Measurements from ENCODE around the gene CDKAL1. TPM values are rescaled to one million over a fixed set of nuclear protein-coding genes. Genes with fewer than 3 reads are reported as not detected.

Gene CDKAL1
- total and polyA plus RNA-seq, 4 donors: 2.0 to 12.9 (median 6.7) TPM

- H3K4me3 ChIP-seq (ENCODE audit: low read depth in 1 of 3, low read length in 3 of 3): no peak overlapping the region
- no peak overlapping the region for H3K9ac ChIP-seq (ENCODE audit: low read depth in 1 of 2, low read length in 2 of 2)
- TF ChIP-seq, protein P1, sequence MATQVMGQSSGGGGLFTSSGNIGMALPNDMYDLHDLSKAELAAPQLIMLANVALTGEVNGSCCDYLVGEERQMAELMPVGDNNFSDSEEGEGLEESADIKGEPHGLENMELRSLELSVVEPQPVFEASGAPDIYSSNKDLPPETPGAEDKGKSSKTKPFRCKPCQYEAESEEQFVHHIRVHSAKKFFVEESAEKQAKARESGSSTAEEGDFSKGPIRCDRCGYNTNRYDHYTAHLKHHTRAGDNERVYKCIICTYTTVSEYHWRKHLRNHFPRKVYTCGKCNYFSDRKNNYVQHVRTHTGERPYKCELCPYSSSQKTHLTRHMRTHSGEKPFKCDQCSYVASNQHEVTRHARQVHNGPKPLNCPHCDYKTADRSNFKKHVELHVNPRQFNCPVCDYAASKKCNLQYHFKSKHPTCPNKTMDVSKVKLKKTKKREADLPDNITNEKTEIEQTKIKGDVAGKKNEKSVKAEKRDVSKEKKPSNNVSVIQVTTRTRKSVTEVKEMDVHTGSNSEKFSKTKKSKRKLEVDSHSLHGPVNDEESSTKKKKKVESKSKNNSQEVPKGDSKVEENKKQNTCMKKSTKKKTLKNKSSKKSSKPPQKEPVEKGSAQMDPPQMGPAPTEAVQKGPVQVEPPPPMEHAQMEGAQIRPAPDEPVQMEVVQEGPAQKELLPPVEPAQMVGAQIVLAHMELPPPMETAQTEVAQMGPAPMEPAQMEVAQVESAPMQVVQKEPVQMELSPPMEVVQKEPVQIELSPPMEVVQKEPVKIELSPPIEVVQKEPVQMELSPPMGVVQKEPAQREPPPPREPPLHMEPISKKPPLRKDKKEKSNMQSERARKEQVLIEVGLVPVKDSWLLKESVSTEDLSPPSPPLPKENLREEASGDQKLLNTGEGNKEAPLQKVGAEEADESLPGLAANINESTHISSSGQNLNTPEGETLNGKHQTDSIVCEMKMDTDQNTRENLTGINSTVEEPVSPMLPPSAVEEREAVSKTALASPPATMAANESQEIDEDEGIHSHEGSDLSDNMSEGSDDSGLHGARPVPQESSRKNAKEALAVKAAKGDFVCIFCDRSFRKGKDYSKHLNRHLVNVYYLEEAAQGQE (IDR thresholded peaks at IDR 0.05): no peak
- TF ChIP-seq GABPA (IDR thresholded peaks at IDR 0.05 in 1 of 2, conservative IDR thresholded peaks at IDR 0.05 in 1 of 2) (no peak), TAF1 (conservative IDR thresholded peaks at IDR 0.05) (no peak), ATF3 (IDR thresholded peaks at IDR 0.05) (no peak), YY1 (IDR thresholded peaks at IDR 0.05) (no peak), ZBTB33 (IDR thresholded peaks at IDR 0.05) (no peak), EGR1 (IDR thresholded peaks at IDR 0.05; ENCODE audit: low read depth in 2 of 2) (no peak)
- TF ChIP-seq, protein P2, sequence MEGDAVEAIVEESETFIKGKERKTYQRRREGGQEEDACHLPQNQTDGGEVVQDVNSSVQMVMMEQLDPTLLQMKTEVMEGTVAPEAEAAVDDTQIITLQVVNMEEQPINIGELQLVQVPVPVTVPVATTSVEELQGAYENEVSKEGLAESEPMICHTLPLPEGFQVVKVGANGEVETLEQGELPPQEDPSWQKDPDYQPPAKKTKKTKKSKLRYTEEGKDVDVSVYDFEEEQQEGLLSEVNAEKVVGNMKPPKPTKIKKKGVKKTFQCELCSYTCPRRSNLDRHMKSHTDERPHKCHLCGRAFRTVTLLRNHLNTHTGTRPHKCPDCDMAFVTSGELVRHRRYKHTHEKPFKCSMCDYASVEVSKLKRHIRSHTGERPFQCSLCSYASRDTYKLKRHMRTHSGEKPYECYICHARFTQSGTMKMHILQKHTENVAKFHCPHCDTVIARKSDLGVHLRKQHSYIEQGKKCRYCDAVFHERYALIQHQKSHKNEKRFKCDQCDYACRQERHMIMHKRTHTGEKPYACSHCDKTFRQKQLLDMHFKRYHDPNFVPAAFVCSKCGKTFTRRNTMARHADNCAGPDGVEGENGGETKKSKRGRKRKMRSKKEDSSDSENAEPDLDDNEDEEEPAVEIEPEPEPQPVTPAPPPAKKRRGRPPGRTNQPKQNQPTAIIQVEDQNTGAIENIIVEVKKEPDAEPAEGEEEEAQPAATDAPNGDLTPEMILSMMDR (IDR thresholded peaks at IDR 0.05; ENCODE audit: low read depth, low read length, missing input control): no peak
- TF ChIP-seq, protein P3, sequence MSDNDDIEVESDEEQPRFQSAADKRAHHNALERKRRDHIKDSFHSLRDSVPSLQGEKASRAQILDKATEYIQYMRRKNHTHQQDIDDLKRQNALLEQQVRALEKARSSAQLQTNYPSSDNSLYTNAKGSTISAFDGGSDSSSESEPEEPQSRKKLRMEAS (IDR thresholded peaks at IDR 0.05): no peak
- H3K36me3 ChIP-seq (ENCODE audit: control insufficient read depth in 4 of 4, insufficient read depth in 3 of 4, low read depth in 1 of 4, low read length in 3 of 4): peaks cover 0 to 1% (median 0%) of the 10 kb centered on the region in 4 donors
- no peak for DNase-seq (ENCODE audit: low spot score)
- H3K4me1 ChIP-seq (ENCODE audit: control insufficient read depth in 4 of 4, insufficient read depth in 4 of 4, low read length in 3 of 4): no peaks in the 10 kb centered on the region
- WGBS: 92% methylated on average over 3 of the region's 3 CpGs
- H3K27ac ChIP-seq (ENCODE audit: low read depth in 1 of 2, low read length in 2 of 2): no peak overlapping the region
- H3K9me3 ChIP-seq (ENCODE audit: control insufficient read depth in 4 of 4, low read length in 3 of 4): no peaks in the 10 kb centered on the region
- H3K27me3 ChIP-seq (ENCODE audit: control insufficient read depth in 4 of 4, insufficient read depth in 4 of 4, low read length in 3 of 4): no peaks in the 10 kb centered on the region
These were observed 66.6 kb downstream of the CDKAL1 start for GRCh38 chr6:20600831-20601230.

GRCh38 chr6:20604159-20604558 lies 69.9 kb downstream of the CDKAL1 start:
- no peaks in the 10 kb centered on the region for H3K9me3 ChIP-seq (ENCODE audit: control insufficient read depth in 4 of 4, low read length in 3 of 4)
- no peak overlapping the region for H3K9ac ChIP-seq (ENCODE audit: low read depth in 1 of 2, low read length in 2 of 2)
- TF ChIP-seq ATF3 (IDR thresholded peaks at IDR 0.05) (no peak), RAD21 (IDR thresholded peaks at IDR 0.05) (no peak)
- H3K27me3 ChIP-seq (ENCODE audit: control insufficient read depth in 4 of 4, insufficient read depth in 4 of 4, low read length in 3 of 4): no peaks in the 10 kb centered on the region
- H3K36me3 ChIP-seq (ENCODE audit: control insufficient read depth in 4 of 4, insufficient read depth in 3 of 4, low read depth in 1 of 4, low read length in 3 of 4): no peaks in the 10 kb centered on the region
- no peak overlapping the region for H3K4me3 ChIP-seq (ENCODE audit: low read depth in 1 of 3, low read length in 3 of 3)
- no peak for DNase-seq (ENCODE audit: low spot score)
- no peak overlapping the region for H3K27ac ChIP-seq (ENCODE audit: low read depth in 1 of 2, low read length in 2 of 2)
- H3K4me1 ChIP-seq (ENCODE audit: control insufficient read depth in 4 of 4, insufficient read depth in 4 of 4, low read length in 3 of 4): no peaks in the 10 kb centered on the region

All from liver (tissue), 9 donors.